Endothelial cell of umbilical vein (primary cell): ENCODE results near the gene APOL4. TPM values are rescaled to one million over a fixed set of nuclear protein-coding genes. Genes with fewer than 3 reads are reported as not detected.

Source experiments
- BruUV-seq: library from RNA; stranded (reverse); fragments of 400-500 nt; replicated peaks from 2 replicates; lab custom pipeline; 2021; lab: Mats Ljungman, UMichigan
- CTCF ChIA-PET: fragments of 300-600, 350-600 bp; sonication (Branson Sonifier 250); formaldehyde crosslinking; loops from one replicate; lab custom pipeline; 2021; ENCODE audit warnings: antibody characterized with exemption, inconsistent platforms; lab: Charles Lee
- POLR2A ChIA-PET: fragments of 300-600, 350-600 bp; sonication (Branson Sonifier 250); formaldehyde crosslinking; loops from one replicate; lab custom pipeline; 2021; ENCODE audit warnings: antibody characterized with exemption, inconsistent platforms; lab: Charles Lee
- DNase-seq: peaks from one replicate; pipeline ENCODE4 v3.0.0-alpha.2; 2011; ENCODE audit warnings: low read depth, low spot score
- FAIRE-seq: peaks from 2 replicates; lab custom pipeline; 2011; peaks lifted over from hg19 to GRCh38; lab: Jason Lieb, UNC
- H2AFZ ChIP-seq: 2 replicates; pipeline ENCODE4 v1.6.0; 2012; ENCODE audit warnings: low read depth, low read length, control low read depth, inconsistent platforms
- H3K27ac ChIP-seq: 2 replicates; pipeline ENCODE4 v1.5.1; 2011; ENCODE audit warnings: low read depth, mild to moderate bottlenecking, control low read depth, low read length, moderate library complexity; ENCODE audit not compliant: insufficient read depth
- H3K27me3 ChIP-seq, 2 experiments: 2 replicates each; pipeline versions ENCODE4 v1.6.0 to v1.6.1; 2011; ENCODE audit warnings: low read length in 2 of 2, mixed read lengths in 1 of 2; ENCODE audit not compliant: control insufficient read depth in 2 of 2, insufficient read depth in 2 of 2
- H3K36me3 ChIP-seq, 2 experiments: 2 replicates in 1 of 2; 3 replicates in 1 of 2; pipeline ENCODE4 v1.5.1; 2011; ENCODE audit warnings: low read length in 2 of 2, mild to moderate bottlenecking in 1 of 2, moderate library complexity in 1 of 2; ENCODE audit not compliant: control insufficient read depth in 2 of 2, insufficient read depth in 2 of 2; ENCODE audit errors: extremely low read depth in 1 of 2
- H3K4me1 ChIP-seq: 3 replicates; pipeline ENCODE4 v1.5.1; 2011; ENCODE audit warnings: mild to moderate bottlenecking, low read length; ENCODE audit not compliant: control insufficient read depth, insufficient read depth; ENCODE audit errors: extremely low read depth
- H3K4me2 ChIP-seq: 2 replicates; pipeline ENCODE4 v1.6.1; 2011; ENCODE audit warnings: low read length, control low read depth, mixed read lengths; ENCODE audit not compliant: insufficient read depth
- H3K4me3 ChIP-seq, 3 experiments: fragments of 200-600 bp in 1 of 3; sonication (generic), shearing (Covaris generic) in 1 of 3; replicated peaks in 1 of 3; 2 replicates each; pipeline ENCODE4 v1.5.1; 2011 to 2016; ENCODE audit warnings: control low read depth in 3 of 3, low read length in 3 of 3, mild to moderate bottlenecking in 2 of 3, inconsistent platforms in 1 of 3, low read depth in 1 of 3, moderate library complexity in 1 of 3; ENCODE audit not compliant: insufficient read depth in 1 of 3
- H3K79me2 ChIP-seq: 2 replicates; pipeline ENCODE4 v1.6.0; 2012; ENCODE audit warnings: low read length, inconsistent platforms; ENCODE audit not compliant: control insufficient read depth, insufficient read depth
- H3K9ac ChIP-seq: replicated peaks from 2 replicates; pipeline ENCODE3; 2011; ENCODE audit warnings: low read length, control low read depth; ENCODE audit not compliant: insufficient read depth; ENCODE audit errors: extremely low read depth
- H3K9me1 ChIP-seq: replicated peaks from 3 replicates; pipeline ENCODE4 v1.6.0; 2011; ENCODE audit warnings: mild to moderate bottlenecking, low read length; ENCODE audit not compliant: control insufficient read depth, insufficient read depth; ENCODE audit errors: extremely low read depth
- H3K9me3 ChIP-seq: replicated peaks from 2 replicates; pipeline ENCODE4 v1.5.1; 2012; ENCODE audit warnings: low read length, inconsistent platforms; ENCODE audit not compliant: control insufficient read depth, insufficient read depth
- H4K20me1 ChIP-seq: replicated peaks from 2 replicates; pipeline ENCODE3; 2011; ENCODE audit warnings: mild to moderate bottlenecking, low read length; ENCODE audit not compliant: control insufficient read depth, insufficient read depth; ENCODE audit errors: extremely low read depth
- CTCF ChIP-seq, 2 donors: IDR thresholded peaks; 1 replicate in 1 of 2; 2 replicates in 1 of 2; pipeline ENCODE4 v1.5.1; 2011; ENCODE audit warnings: low read length in 2 of 2, mild to moderate bottlenecking in 2 of 2, moderate library complexity in 2 of 2, control low read depth in 1 of 2, inconsistent platforms in 1 of 2, low read depth in 1 of 2; ENCODE audit not compliant: insufficient read depth in 1 of 2; ENCODE audit errors: extremely low read depth in 1 of 2
- EZH2 ChIP-seq: IDR thresholded peaks from 2 replicates; pipeline ENCODE4 v1.6.1; 2012; ENCODE audit warnings: borderline replicate concordance, low read depth, mild to moderate bottlenecking, moderate library complexity, low read length, inconsistent platforms; ENCODE audit not compliant: severe bottlenecking
- FOS ChIP-seq: IDR thresholded peaks from 2 replicates; pipeline ENCODE4 v1.6.1; 2011; ENCODE audit warnings: mild to moderate bottlenecking, low read length, moderate library complexity, borderline replicate concordance; ENCODE audit not compliant: insufficient read depth
- GATA2 ChIP-seq: IDR thresholded peaks from 2 replicates; pipeline ENCODE4 v1.7.0; 2011; ENCODE audit warnings: low read depth, mild to moderate bottlenecking, moderate library complexity, mixed read lengths, low read length; ENCODE audit not compliant: insufficient read length, insufficient read depth
- JUN ChIP-seq: IDR thresholded peaks from 2 replicates; pipeline ENCODE4 v1.6.1; 2011; ENCODE audit warnings: borderline replicate concordance, low read depth; ENCODE audit not compliant: insufficient read length, insufficient read depth
- MAX ChIP-seq: IDR thresholded peaks from 2 replicates; pipeline ENCODE4 v1.6.1; 2011; ENCODE audit not compliant: insufficient read depth, insufficient read length
- MYC ChIP-seq: IDR thresholded peaks from one replicate; pipeline ENCODE4 v1.6.1; 2011; ENCODE audit warnings: mild to moderate bottlenecking, low read depth, low read length
- POLR2A ChIP-seq: IDR thresholded peaks from 2 replicates; pipeline ENCODE4 v1.6.1; 2012; ENCODE audit warnings: low read depth, mild to moderate bottlenecking, control low read depth, low read length
- POLR2AphosphoS5 ChIP-seq: IDR thresholded peaks from 2 replicates; pipeline ENCODE4 v1.6.1; 2012; ENCODE audit warnings: low read depth, mild to moderate bottlenecking, control low read depth, low read length, moderate library complexity; ENCODE audit not compliant: insufficient read depth
- dilution Hi-C: fragments of 300-500 bp; cut with MboI; formaldehyde crosslinking; loops from one replicate; pipeline ENCODE4 v1.15.0; 2019; ENCODE audit warnings: low sequenced_read_pairs; ENCODE audit not compliant: extremely low pct_ligation_motif_present
- intact Hi-C: fragments of 100-400 bp; cut with micrococcal nuclease; formaldehyde crosslinking; loops from one replicate; pipeline ENCODE4 v1.10.0; 2022
- polyA plus RNA-seq, 4 experiments: library from polyadenylated mRNA; depleted of rRNA in 3 of 4; stranded (reverse) in 3 of 4; unstranded in 1 of 4; fragments of >200 nt; gene quantifications; 2 replicates each; pipeline versions ENCODE4 v1.2.1 to v1.2.3, GENCODE V29; 2011 to 2012; ENCODE audit warnings: missing spikeins in 1 of 4
- total RNA-seq: library from RNA; stranded (reverse); gene quantifications from 2 replicates; pipeline ENCODE4 v1.2.3, GENCODE V29; 2021

Gene APOL4
- total and polyA plus RNA-seq, 2 donors (not counting 3 experiments of a cell fraction or from before 2014, with no cell fraction given) = 0.33 to 0.97 TPM

GRCh38 chr22:36152088-36152487 is 49.5 kb downstream of the APOL4 start:
- H3K4me1 ChIP-seq = peaks cover 20% of the 10 kb centered on the region
- no peak overlapping the region for H3K9ac ChIP-seq
- H3K4me3 ChIP-seq = no peak overlapping the region
- TF ChIP-seq MYC = no peak
- TF ChIP-seq MAX = no peak
- TF ChIP-seq EZH2 = no peak
- TF ChIP-seq POLR2AphosphoS5 = no peak
- TF ChIP-seq CTCF (IDR thresholded peaks at IDR 0.05; ENCODE audit: extremely low read depth in 1 of 2, insufficient read depth in 1 of 2, low read depth in 1 of 2, low read length in 2 of 2) = no peak
- no peak for TF ChIP-seq GATA2
- TF ChIP-seq JUN = no peak
- no peak for TF ChIP-seq FOS
- TF ChIP-seq POLR2A = no peak
- no peaks in the 10 kb centered on the region for H3K9me1 ChIP-seq
- ChIA-PET POLR2A (no interaction called here), CTCF (interaction anchor here (0.9 to 1.4 kb wide), 6 partner anchors 10 to 334 kb away, joined by 3 to 4 read pairs (median 4); no protein-coding TSS in a partner anchor)
- no peak overlapping the region for H3K4me2 ChIP-seq
- no peaks in the 10 kb centered on the region for H3K9me3 ChIP-seq
- no peak overlapping the region for H2AFZ ChIP-seq
- no TSS peak for BruUV-seq
- no peaks in the 10 kb centered on the region for H4K20me1 ChIP-seq
- H3K27ac ChIP-seq = no peak overlapping the region
- no peak for DNase-seq
- H3K36me3 ChIP-seq = peaks cover 0 to 6% of the 10 kb centered on the region in 2 experiments
- H3K79me2 ChIP-seq = no peaks in the 10 kb centered on the region
- intact Hi-C loops = no loop called here
- H3K27me3 ChIP-seq = no peaks in the 10 kb centered on the region
- FAIRE-seq = no peak
- dilution Hi-C loops = no loop called here
